Airway epithelial cell (primary cell): ENCODE results near the gene ADAP1. TPM values are rescaled to one million over a fixed set of nuclear protein-coding genes. Genes with fewer than 3 reads are reported as not detected.

Source experiments
- total RNA-seq: library from RNA; depleted of rRNA; stranded (reverse); fragments of >200 nt; gene quantifications from 2 replicates; pipeline ENCODE4 v1.2.3, GENCODE V29; 2015

The ADAP1 gene
- total RNA-seq, result 20.8 and 32.2 TPM in 2 replicates

GRCh38 chr7:954330-955238 is at the start of gene ADAP1:
Gene ADAP1, minus strand, starts transcription at chr7:954680. Its CDS starts 203 bp downstream, at chr7:954477.

GRCh38 chr7:983004-983615 is 28.6 kb upstream of the ADAP1 start, which contains the start of gene CYP2W1:
Gene CYP2W1, plus strand, starts transcription at chr7:983181. Its CDS starts 31 bp downstream, at chr7:983212.

GRCh38 chr7:974820-975681 is 20.6 kb upstream of the ADAP1 start, which contains the start of gene COX19:
Gene COX19, minus strand, starts transcription at chr7:975549. Its CDS starts 40 bp downstream, at chr7:975509.

GRCh38 chr7:876077-876971 is 78.2 kb downstream of the ADAP1 start, which contains the start of gene GET4:
Gene GET4, plus strand, starts transcription at chr7:876554. Its CDS starts 92 bp downstream, at chr7:876646.

Other genes with a start within 250 kb of the ADAP1 start
- 57.6 and 65.0 TPM in 2 replicates for gene DNAAF5, start 228.0 kb downstream of the ADAP1 start, total RNA-seq
- gene PRKAR1B, start 227.4 kb downstream of the ADAP1 start, total RNA-seq, result 9.3 and 17.4 TPM in 2 replicates
- 102 and 138 TPM in 2 replicates for gene SUN1, start 122.2 kb downstream of the ADAP1 start, total RNA-seq
- 27.8 and 37.5 TPM in 2 replicates for gene GET4, start 78.1 kb downstream of the ADAP1 start, total RNA-seq
- 5.3 and 8.2 TPM in 2 replicates for gene COX19, start 20.9 kb upstream of the ADAP1 start, total RNA-seq
- gene CYP2W1, start 28.5 kb upstream of the ADAP1 start, total RNA-seq, result 8.2 and 13.1 TPM in 2 replicates
- 0.14 and 0.42 TPM in 2 replicates for gene GPR146, start 89.9 kb upstream of the ADAP1 start, total RNA-seq
- gene GPER1, start 133.4 kb upstream of the ADAP1 start, total RNA-seq, result 0.49 and 1.2 TPM in 2 replicates
- gene ZFAND2A, start 205.5 kb upstream of the ADAP1 start, total RNA-seq, result 10.7 and 11.2 TPM in 2 replicates